Epithelial cell of proximal tubule (primary cell): ENCODE data around the gene RASSF10. TPM values are rescaled to one million over a fixed set of nuclear protein-coding genes. Genes with fewer than 3 reads are reported as not detected.

Experiments used
- DNase-seq: peaks from one replicate; pipeline ENCODE4 v3.0.0-alpha.2; 2011; ENCODE audit warnings: low read depth
- H3K4me3 ChIP-seq: 2 replicates; pipeline ENCODE4 v1.5.1; 2011; ENCODE audit warnings: low read depth, mild to moderate bottlenecking, low read length
- total RNA-seq: library from RNA; depleted of rRNA; stranded (reverse); fragments of >200 nt; gene quantifications from 2 replicates; pipeline ENCODE4 v1.2.3, GENCODE V29; 2015
- TF ChIP-seq, protein P1 (sequence below): conservative IDR thresholded peaks from 2 replicates; pipeline ENCODE4 v1.5.1; 2012; ENCODE audit warnings: low read depth, mild to moderate bottlenecking, low read length

The RASSF10 gene
- total RNA-seq, 1 donor from 2014 or later, result 1.6 TPM

DNA sequence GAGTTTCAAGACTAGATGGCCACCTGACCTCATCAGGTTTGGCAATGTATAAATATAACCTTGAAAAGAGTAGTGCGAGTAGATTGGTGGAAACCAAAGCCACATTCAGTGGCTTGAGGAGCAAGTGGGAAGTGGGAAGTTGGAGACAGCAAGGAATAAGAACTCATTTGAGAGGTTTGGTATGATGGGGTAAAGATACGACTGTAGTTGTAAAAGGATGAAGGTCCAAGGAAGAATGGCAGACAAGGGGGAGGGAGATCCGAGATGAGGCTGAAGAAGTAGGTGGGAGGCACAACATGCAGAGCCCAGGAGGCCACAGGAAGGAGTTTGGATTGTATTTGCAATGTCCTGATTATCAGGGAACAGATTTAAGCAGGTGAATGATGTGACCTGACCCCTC lies 20.8 kb downstream of the RASSF10 start:
- TF ChIP-seq, protein P1, sequence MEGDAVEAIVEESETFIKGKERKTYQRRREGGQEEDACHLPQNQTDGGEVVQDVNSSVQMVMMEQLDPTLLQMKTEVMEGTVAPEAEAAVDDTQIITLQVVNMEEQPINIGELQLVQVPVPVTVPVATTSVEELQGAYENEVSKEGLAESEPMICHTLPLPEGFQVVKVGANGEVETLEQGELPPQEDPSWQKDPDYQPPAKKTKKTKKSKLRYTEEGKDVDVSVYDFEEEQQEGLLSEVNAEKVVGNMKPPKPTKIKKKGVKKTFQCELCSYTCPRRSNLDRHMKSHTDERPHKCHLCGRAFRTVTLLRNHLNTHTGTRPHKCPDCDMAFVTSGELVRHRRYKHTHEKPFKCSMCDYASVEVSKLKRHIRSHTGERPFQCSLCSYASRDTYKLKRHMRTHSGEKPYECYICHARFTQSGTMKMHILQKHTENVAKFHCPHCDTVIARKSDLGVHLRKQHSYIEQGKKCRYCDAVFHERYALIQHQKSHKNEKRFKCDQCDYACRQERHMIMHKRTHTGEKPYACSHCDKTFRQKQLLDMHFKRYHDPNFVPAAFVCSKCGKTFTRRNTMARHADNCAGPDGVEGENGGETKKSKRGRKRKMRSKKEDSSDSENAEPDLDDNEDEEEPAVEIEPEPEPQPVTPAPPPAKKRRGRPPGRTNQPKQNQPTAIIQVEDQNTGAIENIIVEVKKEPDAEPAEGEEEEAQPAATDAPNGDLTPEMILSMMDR, result no peak
- no peak overlapping the region for H3K4me3 ChIP-seq
- DNase-seq, result no peak

DNA sequence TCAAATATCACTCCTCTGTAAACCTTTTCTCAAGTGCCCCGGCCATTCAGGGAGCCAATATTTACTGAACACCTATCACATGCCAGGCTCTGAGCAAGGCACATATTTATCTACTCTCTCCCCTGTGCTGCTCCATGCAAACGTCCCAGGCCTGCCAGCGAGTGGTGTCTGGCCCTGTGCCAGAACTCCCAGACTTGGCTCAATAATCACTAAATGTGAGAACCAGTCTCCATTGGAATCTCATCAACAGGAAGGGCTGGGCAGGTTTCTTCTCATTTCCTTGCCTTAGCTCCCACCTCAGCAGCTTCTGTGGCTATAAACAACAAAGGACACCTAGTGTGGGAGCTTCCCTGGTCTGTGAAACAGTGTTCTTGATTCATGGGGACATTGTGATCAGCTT lies 21.7 kb downstream of the RASSF10 start:
- TF ChIP-seq, protein P1, result no peak
- DNase-seq, result no peak
- H3K4me3 ChIP-seq, result no peak overlapping the region

DNA sequence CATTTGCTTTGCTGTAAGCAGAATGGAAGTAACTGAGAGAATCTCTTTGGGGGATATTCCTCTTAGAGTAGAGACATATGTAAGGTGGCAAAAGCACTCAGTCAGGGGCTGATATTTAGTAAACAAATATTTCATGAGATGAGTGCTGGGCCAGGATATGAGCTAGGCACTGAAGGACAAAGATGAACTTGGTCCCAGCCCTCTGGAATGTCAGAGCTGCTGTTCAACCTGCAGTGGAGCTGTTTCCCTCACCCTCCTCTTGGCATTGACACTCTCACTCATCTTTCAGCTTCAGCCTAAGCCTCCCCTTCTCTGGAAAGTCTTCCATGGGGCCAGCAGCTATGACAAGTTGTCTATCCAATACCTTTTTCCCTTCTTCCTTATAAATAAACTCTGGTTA lies 22.2 kb downstream of the RASSF10 start:
- DNase-seq, result no peak
- no peak overlapping the region for H3K4me3 ChIP-seq
- TF ChIP-seq, protein P1, result no peak

DNA sequence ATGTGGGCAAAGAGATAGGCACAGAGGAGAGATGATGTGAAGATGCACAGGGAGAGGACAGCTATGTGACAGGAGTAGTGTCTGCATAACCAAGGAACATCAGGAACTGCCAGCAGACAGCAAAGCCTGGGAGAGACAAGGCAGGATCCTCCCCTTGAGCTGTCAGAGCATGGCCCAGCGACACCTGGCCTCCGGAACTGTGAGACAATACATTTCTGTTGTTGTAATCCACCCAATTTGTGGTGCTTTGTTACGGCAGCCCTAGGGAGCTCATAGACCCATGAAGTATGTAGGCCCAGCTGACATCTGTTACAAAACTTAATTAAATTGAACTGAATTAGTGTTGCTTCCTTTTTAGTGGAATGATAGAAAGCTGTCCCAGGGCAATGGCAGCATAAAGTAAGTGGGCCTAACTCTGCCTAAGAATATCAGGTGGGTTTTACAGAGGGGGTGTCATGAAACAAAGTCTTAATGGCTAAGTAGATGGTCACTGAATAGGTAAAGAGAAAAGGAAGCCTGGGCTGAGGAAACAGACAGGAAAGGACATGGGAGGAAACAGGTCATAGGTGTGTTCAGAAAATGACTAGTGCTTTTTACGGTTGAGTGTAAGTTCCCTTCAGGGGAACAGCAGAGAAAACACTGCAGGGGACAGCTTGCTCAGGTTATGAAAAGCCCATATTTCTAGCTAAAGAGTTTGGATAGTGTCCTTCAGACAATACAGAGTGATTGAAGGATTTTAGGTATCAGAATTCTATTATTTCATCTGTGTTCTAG lies 24.8 kb downstream of the RASSF10 start:
- DNase-seq, result no peak
- H3K4me3 ChIP-seq, result no peak overlapping the region
- TF ChIP-seq, protein P1, result no peak

DNA sequence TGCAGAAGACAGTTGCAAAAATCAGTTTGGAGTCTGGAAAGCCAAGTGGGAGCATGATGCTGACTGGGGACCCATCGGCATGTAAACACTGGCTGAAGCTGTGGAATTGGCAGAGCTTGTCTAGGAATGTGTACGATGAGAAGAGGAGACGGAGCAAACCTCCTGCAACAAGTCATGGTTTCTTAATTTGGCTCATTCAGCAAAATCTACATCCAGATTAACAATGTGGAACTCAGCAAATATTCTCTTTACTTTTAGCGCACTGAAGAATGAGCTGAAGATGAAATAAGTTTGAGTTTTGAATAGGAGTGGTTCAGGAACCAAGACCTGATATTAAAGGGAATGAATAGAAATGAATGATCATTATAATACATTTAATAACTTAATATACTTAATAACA lies 26.6 kb downstream of the RASSF10 start:
- DNase-seq, result no peak
- no peak overlapping the region for H3K4me3 ChIP-seq
- TF ChIP-seq, protein P1, result no peak

DNA sequence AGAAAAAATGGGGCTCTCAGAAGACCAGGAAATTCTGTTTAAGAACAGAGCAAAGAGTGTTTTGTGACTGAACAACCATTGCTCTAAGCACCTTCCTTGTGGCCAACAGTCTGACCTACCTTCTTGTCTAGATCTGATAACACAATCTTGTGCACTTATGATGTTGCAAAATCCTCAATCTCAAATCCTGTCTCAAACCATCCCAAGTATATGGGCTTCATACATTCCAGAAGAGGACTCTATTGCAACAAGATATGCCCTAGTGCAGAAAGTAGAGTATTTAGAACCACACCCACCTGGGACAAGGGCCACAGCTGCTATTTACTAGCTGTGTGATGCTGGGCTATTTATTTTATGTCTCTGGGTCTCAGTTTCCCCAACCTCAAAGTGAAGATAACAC lies 27.1 kb downstream of the RASSF10 start:
- H3K4me3 ChIP-seq, result no peak overlapping the region
- no peak for DNase-seq
- TF ChIP-seq, protein P1, result no peak

DNA sequence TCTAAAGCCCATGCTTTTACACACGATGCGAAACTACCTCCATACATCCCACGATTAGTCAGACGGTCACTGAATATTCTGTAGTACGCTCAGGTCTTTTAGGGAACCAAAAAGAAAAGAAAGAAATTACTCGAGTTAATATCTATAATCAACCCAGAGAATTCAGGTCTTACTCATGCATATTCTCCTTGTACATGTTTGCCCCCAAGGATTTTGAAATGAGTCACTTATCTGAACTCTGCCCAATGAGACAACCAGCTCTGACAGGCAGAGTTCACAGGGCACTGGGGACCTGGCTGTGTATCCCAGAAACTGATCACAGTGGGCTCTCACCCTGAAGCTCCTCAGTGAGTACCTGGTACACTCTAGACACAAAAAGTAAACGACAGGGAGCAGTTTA lies 29.2 kb downstream of the RASSF10 start:
- no peak overlapping the region for H3K4me3 ChIP-seq
- TF ChIP-seq, protein P1, result no peak
- no peak for DNase-seq
